VCaP (cell line): ENCODE results near the gene PNCK.
A peak's percentile ranks its signal among the peaks of the same experiment; 100 is the strongest.

Experiments used
- H3K27ac ChIP-seq: fragments of 450-650 bp; 2 replicates; pipeline ENCODE4 v1.5.1; 2017
- TF ChIP-seq, protein P1 (sequence below): fragments of 450-650 bp; conservative IDR thresholded peaks from 2 replicates; pipeline ENCODE4 v1.5.1; 2017; ENCODE audit warnings: mild to moderate bottlenecking, moderate library complexity

The PNCK gene

DNA sequence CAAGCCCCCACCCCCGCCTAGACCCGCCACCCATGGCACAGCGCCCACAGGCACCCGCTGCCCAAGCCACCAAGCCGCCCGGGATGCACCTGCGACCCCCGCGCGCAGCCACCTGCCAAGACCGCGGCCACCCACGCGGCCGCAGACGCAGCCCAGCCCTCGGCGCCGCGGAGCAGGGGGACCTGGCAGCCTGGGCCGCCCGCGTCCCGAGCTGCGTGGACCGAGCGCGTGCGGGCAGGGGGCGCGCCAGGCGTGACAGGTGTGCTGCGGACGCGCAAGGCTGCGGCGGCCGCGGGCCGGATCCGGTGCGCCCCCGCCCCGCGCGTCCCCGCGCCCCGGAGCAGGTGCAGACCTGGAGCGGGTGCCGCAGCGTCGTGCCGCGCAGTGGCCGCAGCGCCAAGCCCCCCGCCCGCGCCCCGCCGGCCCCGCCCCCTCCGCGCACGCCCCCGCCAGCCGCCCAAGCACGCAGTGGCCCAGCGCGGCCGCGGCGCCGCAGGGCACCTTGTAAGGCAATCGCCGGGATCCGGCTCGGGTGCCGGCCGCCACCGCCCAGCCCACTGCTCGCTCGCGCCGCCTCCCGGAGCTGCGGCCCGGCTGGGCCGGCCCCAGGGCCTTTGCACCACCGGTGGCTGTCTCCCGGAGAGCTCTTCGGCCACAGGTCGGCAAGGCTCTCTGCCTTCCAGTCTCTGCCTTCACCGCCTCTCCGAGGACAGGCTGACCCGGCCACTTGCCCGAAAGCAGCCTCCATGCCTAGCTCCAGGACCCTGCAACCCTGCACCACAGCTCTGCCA lies at the start of gene PNCK:
PNCK (minus strand) TSS at position 386 of the 791 bp plus-strand sequence. CDS start 737 bp downstream, outside the sequence.
- no peak within 1 kb of the TSS for H3K27ac ChIP-seq
- TF ChIP-seq, protein P1, sequence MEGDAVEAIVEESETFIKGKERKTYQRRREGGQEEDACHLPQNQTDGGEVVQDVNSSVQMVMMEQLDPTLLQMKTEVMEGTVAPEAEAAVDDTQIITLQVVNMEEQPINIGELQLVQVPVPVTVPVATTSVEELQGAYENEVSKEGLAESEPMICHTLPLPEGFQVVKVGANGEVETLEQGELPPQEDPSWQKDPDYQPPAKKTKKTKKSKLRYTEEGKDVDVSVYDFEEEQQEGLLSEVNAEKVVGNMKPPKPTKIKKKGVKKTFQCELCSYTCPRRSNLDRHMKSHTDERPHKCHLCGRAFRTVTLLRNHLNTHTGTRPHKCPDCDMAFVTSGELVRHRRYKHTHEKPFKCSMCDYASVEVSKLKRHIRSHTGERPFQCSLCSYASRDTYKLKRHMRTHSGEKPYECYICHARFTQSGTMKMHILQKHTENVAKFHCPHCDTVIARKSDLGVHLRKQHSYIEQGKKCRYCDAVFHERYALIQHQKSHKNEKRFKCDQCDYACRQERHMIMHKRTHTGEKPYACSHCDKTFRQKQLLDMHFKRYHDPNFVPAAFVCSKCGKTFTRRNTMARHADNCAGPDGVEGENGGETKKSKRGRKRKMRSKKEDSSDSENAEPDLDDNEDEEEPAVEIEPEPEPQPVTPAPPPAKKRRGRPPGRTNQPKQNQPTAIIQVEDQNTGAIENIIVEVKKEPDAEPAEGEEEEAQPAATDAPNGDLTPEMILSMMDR = no peak

GRCh38 chrX:153722704-153723350 lies 49.2 kb upstream of the PNCK start:
- peak overlapping the region; percentile 89 for H3K27ac ChIP-seq
- TF ChIP-seq, protein P1 = no peak

DNA sequence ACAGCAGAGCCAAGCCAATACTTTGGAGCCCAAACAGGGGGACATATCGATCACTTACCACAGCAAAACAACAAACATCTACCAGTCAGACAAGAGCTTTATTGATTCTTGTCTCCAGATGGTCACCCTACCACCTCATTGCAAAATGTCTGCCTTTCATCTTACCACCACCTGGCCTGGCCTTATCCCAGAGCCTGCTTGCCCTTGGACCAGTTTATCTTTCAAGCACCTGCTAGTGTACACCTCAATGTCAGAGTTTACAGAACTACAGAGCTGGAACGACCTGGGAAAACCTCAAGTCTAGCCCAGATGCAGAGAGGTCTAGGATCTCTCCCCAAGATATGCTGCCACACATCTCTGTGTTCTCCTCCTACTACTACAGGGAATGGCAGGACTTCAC lies 46.1 kb upstream of the PNCK start:
- H3K27ac ChIP-seq = no peak overlapping the region
- TF ChIP-seq, protein P1 = no peak

GRCh38 chrX:153719238-153719637 lies 45.6 kb upstream of the PNCK start:
- TF ChIP-seq, protein P1 = no peak
- H3K27ac ChIP-seq = no peak overlapping the region

- H3K27ac ChIP-seq = no peak overlapping the region
- TF ChIP-seq, protein P1 = no peak
These were observed 43.8 kb upstream of the PNCK start for GRCh38 chrX:153717445-153717844.

- TF ChIP-seq, protein P1 = no peak
These were observed 40.6 kb upstream of the PNCK start for GRCh38 chrX:153714256-153714655.

More at GRCh38 chrX:153714256-153714655, 40.6 kb upstream of the PNCK start:
- no peak overlapping the region for H3K27ac ChIP-seq
